ENCODE data around the gene PCNX2.

Gene PCNX2

DNA sequence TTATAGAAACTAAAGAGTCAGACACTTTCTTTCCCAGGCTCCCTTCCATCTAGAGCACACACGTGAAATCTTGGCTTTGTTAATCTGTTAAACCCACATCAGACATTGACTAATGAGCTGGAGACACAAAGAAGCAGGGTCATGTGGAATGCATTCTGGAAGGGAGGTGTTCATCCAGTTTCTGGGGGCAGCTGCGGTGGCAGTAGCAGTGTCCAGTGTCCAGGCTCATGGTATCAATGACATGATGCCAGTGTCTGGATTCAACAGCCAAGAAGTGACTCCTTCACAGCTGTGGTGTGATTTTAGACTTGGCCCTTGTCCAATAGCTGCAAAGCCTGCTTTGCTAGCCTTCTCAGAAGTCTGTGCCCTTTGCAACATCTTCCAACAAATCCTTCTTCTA lies 249.9 kb downstream of the PCNX2 start:
- no peak for DNase-seq

DNA sequence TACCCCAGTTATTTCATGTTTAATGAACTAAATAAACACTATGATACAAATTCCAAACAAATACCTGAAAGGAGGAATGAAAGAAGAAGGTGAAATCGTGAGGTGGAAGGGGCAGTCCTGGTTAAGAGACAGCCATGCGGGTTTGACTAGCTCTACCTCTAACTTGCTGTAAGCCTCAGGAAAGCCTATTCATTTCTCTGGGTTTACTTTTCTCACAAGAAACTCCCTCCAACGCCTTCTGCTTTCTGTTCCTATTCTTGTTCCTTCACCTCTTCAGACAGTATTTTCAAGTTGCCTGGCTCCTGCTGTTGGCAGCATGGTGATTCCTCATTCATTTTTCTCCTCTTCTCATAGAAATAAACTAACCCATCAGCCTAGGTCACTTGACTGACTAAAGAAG lies 252.7 kb downstream of the PCNX2 start:
- DNase-seq = no peak

DNA sequence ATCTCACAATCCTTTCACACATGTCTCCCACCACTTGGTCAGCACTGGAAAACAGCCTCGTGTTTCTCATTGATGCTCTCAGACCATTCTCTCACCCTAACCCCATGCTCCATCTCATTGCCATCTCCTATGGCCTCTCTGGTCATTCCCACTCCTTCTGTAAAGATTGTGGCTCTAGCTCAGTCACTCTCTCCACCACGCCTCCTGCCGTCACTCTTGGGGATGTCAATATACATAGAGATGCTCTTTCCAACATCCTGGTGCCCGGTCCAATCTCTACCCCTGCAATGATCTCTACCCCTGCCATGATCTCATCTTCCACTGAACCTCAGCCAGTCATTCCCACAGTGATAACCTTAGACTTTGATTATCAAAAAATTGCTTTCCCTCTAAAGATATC lies 255.0 kb downstream of the PCNX2 start:
- no peak for DNase-seq

DNA sequence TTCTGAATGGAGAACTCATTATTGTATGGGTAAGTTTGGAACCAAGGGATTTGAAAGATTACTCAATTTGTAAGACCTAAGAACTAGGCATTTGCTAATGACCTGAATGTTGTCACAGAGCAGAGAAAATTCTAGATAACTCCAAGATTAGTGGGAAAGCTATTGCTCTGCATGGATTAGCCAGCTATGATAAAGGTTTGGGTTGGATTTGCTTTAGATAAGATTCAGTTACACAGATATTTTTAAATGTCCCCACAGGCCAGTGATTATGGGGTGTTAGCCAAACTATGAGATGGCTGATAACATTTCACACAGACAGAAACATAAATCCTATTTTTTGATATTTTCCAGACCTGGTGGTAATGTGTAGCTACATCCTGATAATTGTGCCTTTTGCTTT lies 256.9 kb downstream of the PCNX2 start:
- DNase-seq = no peak

DNA sequence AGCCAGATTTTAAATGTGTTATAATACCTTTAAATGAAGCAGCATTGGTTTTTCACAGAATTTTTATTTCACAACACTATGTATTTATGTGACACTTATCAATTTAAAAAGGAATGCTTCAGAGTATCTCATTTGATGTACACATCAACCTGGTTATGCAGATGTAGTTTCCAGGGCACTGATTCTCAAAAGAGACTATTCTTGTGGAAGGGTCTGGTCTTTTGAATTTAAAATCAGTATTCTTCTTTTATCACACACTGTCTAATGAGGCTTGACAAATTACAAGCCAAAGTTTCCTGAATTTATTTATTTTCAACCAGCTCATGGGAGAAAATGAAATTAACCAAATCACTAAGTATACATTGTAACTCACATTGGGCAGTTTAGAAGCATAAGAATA lies 257.7 kb downstream of the PCNX2 start:
- no peak for DNase-seq

DNA sequence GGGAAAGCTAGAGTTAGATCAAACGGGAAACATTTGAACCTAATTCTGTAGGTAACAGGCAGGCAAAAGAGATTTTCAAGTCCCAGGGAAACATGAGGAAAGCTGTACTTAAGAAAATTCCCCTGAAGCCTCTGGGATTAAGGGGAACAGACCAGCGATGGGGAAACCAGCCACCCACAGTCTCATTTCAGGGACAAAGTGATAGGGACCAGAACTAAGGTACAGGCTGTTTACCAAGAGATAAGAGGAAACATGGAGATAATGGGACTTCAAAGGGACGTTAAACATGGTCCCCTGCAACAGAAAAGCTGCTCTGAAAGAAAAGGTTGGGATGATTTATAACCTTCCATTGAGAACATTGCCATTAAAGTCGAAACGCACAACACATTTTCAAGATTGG lies 260.7 kb downstream of the PCNX2 start:
- DNase-seq = no peak

DNA sequence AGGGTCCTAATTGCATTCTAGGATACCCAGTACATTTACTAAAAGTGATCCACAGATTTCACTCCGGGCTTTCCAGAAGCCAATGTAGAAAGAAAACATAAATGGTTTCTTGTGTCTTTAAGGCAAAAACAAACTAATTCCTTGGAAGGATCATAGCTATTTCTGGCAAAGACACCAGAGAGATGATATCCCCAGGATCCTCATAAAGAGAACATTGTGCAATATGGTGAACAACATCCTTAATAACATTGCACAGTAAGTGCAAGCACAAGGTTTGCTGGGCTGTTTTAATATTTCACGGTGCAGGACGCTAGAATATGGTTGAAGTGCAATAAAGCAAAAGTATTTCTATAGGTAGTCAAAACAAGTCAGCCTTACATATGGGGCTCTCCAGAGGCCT lies 262.2 kb downstream of the PCNX2 start:
- no peak for DNase-seq

DNA sequence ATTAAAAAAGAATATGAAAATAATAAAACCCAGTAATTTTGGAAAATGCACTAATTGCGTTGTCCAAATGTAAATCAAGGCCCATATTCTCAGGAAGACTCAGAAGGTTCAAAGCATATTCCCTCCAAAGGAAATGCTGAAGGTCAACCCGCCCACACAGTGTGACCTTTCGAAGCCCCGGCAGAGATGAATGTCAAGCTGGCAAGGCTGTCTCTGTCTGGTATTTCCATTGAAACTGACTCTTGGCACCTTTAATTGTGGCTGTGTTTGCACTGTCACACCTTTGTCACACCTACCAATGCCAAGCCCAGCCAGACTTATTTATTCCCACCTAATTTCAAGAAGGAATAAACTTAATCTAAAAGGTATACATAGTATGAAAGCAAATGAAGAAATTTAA lies 262.6 kb downstream of the PCNX2 start:
- DNase-seq = no peak

DNA sequence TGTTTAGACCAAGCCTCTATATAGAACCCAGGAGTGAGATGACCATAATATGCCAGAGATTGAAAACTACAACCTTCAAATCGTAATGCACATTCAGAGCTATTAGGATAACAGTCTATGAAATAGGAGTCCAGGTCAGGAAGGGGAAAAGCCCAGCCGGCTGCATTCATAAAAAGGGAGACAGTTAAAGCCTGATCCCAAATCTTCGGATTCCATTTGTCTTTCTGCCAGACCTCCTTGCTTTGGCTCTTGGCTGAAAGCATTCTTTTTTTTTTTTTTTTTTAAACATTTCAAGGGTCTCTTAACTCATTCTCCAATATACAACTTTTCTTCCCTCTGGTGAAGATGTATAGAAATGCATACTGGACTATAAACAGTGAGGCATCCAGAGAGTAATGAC lies 264.0 kb downstream of the PCNX2 start:
- no peak for DNase-seq

DNA sequence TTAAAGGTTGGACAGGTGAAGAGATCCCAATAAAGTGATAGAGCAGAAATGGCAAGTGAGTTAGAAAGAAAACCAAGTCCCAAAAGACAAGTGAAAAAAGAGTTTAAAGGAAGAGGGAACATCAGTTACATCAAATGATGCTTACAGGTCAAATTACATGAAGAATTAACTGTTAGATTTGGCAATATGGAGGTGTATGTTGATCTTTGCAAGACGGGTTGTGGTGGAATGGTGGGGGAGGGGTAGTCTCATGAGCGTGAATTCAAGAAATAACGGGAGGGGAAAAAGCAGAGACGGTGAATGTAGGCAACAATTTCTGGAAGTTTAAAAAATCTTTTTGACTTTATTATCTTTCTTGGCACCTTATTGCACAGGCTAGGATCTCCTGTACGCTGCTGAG lies 268.5 kb downstream of the PCNX2 start:
- no peak for DNase-seq

DNA sequence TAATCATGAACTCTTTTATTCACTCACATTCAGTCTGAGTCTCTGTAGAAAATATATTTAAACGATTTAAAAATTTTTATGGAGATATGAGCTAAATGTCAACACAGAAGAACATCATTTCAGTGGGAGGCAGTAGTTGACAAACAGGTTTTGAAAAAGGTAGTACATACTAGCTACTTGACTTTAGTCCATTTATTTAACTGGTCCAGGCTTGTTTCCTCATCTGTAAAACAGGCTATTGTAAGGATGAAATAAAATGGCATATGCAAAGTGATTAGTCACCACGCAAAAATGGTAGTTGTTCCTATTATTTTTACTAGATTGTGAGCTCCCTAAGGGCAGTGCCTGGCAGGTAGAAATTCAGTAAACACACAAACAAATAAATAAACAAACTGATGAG lies 270.0 kb downstream of the PCNX2 start:
- DNase-seq = no peak

DNA sequence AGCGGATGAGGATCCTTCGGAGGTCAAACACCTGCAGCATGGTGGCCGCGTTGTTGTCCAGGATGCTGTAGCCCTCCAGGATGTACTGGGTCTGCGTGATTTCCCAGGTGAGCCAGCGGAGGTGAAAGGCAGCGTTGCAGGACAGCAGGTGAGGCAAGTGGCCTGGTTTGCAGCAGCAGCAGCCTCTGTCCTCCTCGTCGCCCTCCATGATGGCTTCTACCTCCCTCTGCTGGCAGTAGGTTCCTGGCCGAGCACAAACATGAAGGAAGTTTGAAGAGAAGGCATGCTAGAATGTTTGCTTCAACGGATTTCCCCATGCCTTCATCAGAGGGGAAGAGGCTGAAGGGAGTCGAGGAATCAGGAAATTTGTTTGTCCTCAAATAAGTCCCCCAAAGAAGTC lies 270.4 kb downstream of the PCNX2 start:
- no peak for DNase-seq

DNA sequence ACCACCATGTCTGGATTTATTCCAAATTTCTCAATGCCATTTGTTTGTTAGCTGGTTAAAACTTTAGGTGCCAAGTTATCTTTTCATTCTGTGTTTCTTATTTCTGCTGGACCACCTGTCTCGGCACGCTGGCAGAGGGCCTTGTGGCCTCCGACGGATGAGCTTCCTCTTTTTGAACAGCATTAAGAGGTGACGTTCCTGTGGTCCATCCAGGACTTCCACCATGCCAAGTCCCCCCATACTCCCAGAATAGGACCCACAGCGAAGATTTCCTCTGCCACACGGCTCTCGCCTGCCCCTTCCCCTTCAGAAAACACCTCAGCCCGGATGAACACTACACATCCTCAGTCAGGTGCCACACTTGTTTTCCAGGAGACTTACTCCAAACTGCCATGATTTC lies 271.3 kb downstream of the PCNX2 start:
- DNase-seq = no peak

DNA sequence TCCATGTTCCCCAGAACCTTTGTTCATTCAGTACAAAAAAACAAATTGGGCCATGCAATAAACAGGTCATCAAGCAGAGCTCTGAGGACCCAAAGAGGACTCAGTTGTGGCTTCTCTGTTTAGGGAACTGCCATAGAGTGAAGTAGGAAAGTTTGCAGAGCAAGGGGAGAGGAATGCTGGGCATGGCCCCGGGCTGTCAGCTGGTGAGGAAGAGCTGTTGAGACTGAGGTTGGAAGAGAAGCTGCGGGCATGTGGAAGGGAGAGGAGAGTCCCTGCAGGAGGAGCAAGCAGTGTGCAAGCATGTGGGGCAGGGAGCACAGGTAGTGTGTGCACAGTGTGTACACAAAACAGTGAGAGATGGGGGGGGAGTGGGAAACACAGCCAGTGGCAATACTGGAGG lies 273.3 kb downstream of the PCNX2 start:
- DNase-seq = no peak

DNA sequence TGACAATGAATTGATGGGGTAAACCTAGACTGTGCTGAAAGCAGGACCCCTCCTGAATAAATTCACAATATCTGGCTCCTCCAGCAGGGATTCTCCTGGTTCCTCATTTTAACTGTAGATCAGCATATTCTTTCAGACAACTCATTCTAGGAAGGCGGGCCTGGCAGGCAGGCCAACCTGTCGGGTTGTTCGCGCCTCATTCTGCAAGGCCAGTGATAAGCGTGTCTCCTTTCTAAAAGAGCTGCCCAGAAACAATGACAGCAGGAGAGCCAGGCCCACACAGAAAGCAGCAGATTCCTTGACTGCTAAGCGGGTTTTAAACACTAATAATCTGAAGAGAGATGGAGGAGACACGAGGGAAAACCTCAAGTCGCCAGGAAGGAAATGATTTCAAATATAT lies 275.1 kb downstream of the PCNX2 start:
- no peak for DNase-seq

DNA sequence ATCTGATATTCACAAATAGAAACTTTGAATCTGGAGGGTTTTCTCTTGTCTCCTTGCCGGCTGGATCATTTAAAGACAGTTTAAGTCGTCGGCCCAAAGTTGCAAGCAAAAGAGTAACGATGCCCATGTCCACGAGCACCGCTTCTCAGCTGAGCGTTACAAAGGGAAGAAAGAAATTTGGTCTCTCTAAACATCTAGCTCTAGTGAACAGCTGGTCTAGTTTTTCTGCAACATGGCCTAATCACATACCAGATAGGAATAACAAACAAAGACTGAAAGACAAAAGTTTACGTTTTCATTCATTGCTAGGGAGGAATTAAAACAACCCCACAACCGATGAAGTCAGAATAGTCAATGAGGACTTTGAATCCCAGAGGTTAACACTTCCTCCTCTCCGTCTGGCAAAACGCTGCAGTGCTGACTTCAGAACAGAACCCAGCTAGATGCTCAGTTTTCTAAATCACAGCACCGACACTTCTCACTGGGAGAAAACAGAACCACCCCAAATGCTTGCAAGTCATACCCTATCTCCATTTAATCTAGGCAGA lies 275.7 kb downstream of the PCNX2 start:
- no peak for DNase-seq

DNA sequence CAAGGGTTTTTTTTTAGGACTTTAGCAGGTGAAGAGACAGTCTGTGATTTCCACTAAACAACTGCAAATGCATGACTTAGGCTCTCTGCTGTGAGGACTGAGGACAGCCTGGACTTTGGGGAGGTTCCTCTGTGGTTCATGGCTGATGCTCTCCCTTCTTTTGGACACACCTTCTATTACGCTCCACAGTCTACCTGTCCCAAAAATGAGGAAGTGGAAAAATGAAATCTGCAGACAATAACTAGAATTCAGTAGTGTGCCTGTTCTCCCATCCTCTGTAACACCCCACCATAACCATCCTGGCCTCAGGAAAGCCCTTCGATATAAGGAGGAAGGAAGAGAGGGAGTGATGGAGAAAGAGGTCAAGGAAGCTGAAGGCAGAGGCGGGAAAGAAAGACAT lies 276.4 kb downstream of the PCNX2 start:
- no peak for DNase-seq

DNA sequence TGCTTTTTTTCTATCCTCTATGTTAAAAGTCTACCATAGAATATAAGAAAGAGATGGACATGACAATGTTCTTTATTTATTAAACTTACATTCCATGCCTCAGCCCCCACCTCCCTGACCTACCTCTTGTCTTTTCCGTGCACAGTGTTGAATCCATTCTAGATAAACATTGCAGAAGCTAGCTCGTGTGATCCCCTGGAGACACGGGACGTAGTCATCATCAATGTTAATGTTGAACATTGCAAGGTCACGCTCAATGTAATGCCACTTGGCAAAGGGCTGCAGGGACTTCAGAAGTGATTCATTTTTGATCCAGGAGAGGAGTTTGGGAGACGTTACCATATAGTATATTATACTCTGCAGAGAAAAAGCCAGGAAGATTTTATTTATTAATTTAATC lies 278.7 kb downstream of the PCNX2 start:
- DNase-seq = no peak

DNA sequence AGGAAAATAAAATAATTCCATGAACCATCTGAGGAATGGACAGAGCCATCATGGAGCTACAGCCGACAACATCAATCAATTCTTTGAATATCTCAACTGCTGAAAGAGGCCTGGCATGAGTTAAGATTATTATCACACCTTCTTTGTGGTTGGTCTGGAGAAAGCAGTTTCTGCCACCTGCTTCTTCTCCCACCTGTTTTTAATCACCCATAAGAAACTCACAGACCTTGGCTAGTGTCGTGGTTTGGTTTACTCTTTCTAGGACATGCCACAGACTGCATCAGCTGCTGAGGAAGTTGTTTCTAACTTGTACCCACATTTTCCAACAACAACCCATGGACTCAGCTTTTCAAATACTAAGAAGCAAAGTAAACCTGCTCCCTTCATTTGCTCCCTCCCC lies 279.6 kb downstream of the PCNX2 start:
- no peak for DNase-seq

DNA sequence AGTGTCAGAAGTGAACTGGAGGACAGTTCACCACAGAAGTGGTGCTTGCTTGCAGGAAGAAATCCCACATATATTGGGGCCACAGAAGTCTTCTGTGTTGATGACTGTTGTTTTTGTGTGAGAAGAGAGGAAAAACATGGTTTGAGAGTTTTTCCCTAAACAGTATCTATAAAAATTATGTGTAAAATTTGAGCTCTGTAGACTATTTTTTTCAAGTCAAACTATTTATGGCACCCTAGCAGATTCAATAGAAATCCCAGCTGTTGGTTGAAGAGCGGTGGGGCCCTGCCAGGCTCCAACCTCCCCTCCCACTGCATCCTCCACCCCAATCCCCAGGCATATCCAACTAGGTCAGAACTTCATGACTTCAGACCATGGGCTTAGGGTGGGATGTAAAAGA lies 283.5 kb downstream of the PCNX2 start:
- DNase-seq = no peak

DNA sequence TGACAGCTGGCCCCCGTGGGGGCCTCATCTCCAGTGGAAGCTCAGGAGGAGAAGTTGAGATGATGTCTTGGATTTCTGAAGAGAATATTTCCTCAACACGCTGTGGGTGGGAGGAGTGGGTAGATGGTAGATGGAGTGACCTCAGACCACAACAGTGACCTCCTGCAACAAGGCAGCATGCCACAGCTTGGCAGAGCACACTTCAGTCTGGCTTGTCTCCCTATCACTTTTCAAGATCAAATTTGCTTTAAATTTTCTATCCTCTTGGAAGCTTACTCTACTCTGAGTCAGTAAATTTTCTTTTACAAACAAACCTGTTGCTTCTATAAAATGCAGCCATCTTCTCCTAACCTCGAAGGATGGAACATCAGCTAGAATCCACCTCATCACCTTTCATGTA lies 285.4 kb downstream of the PCNX2 start:
- no peak for DNase-seq

DNA sequence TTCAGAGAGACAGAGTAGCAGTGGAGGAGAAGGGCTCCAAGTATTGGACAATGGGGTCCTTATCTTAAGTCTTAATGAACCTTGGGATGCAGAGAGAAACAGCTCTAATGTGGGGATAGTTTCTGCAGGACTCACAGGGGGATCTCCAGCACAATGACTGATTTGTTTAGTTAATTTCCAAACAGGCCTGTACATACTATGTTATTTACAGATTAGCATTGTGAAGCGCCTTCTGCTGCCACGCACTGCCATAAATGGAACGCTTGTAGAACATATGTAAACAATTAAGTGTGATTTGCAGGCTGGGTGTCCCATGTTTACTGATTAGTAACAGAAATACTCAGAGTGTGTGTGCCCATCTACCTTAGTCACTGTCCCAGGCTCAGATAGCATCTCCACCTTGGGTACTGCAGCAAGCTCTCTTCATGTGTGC lies 289.0 kb downstream of the PCNX2 start:
- DNase-seq = no peak

DNA sequence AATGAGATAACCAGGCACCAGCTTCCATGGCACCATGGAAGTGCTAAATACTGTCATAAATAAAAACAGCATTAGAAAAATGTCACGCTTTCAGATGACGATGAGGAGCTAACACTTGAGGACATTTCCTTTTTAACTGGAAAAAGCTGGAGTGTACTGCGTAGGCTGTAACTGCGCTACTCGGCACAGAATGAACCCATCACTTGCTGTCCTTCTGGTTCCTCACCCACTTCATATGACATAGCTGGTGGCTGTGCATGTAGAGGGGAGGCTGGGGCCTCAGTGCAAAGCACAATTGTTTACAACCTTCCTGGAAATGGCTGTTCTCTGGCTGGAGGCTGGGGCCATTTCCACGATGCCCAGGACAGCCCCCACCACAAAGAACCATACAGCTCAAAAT lies 289.4 kb downstream of the PCNX2 start:
- DNase-seq = no peak

DNA sequence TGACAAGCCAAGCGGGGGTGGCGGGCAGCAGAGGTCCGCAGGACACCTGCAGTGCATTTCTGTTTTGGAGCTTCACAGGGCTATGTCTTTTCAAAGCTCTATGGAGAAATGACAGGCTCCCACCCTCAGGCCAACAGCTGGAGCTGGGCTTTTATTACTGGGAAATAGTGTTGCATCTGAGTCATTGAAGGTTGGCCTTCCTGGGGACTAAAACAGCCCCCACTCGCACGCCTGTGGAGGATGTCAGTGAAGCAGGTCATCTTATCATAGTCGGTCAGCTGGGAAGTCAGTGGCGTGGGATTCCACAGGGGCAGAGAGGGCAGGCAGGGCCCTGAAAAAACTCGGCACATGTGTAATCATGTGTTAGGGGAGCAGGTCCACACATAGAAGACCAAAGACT lies 289.8 kb downstream of the PCNX2 start:
- DNase-seq = no peak

DNA sequence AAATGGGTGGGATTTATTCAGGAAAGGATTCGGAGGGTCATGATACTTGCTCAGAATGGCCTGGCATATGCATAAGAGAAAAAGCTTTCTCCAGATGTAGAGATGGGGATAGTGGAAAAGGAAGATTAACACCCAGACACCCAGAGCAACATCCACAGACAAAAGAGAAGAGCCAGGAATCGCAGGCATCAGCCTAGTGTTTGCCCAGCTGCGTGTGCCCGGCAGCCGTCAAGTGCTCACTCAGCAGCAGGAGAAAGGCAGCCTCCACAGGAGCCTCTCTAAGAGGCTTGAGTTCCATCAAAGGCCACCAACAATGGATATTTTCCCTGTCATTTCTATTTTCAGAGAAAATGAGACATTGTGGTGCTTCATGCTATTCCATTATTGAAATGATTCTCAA lies 290.4 kb downstream of the PCNX2 start:
- no peak for DNase-seq

DNA sequence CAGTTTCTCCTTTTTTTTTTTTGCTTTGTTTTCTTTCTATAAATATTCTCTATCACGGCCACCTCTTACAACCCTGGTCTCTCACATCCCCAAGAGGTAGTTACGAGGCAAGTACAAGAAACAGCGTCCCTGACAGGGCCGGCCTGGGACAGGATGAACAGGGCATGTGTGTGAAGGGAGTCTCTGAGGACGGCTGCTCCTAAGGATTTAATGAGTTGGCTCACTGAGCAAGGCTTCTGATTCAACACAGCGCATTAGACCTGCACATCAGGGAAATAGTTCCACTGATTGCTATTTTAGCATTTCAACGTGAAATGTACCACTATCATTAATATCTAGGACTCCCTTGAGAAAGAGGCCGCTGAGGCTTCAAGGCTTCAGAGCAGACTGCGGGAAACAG lies 291.1 kb downstream of the PCNX2 start:
- DNase-seq = no peak
